GM23338 (cell line): Measurements from ENCODE around the gene C3orf70. TPM values are rescaled to one million over a fixed set of nuclear protein-coding genes. Genes with fewer than 3 reads are reported as not detected.

ENCODE experiments used
- ATAC-seq: fragments of 200-7000 bp; cut with Tn5 transposase; 3 replicates; pipeline ENCODE4 v1.9.1; 2020
- DNase-seq: peaks from one replicate; pipeline ENCODE4 v3.0.0-alpha.2; 2015; ENCODE audit warnings: low spot score
- H2AFZ ChIP-seq: fragments of 200-600 bp; sonication (generic); 2 replicates; pipeline ENCODE4 v1.8.0; 2016; ENCODE audit warnings: antibody characterized with exemption, mild to moderate bottlenecking, moderate library complexity
- H3F3A ChIP-seq: fragments of 200-600 bp; sonication (generic); replicated peaks from 2 replicates; pipeline ENCODE4 v1.8.0; 2017; ENCODE audit warnings: antibody characterized with exemption, mixed run types, low read depth
- H3K27ac ChIP-seq: fragments of 200-600 bp; sonication (generic); 2 replicates; pipeline ENCODE4 v1.6.1; 2016; ENCODE audit warnings: low read depth
- H3K27me3 ChIP-seq: fragments of 200-600 bp; sonication (generic); 2 replicates; pipeline ENCODE4 v1.8.0; 2016; ENCODE audit warnings: mild to moderate bottlenecking, mixed run types, moderate library complexity; ENCODE audit not compliant: insufficient read depth
- H3K36me3 ChIP-seq: fragments of 200-600 bp; sonication (generic); 2 replicates; pipeline ENCODE4 v1.8.0; 2016; ENCODE audit warnings: mild to moderate bottlenecking; ENCODE audit not compliant: insufficient read depth
- H3K4me1 ChIP-seq: fragments of 200-600 bp; sonication (generic); 2 replicates; pipeline ENCODE4 v1.8.0; 2016; ENCODE audit warnings: mild to moderate bottlenecking, moderate library complexity; ENCODE audit not compliant: insufficient read depth
- H3K4me2 ChIP-seq: fragments of 200-600 bp; sonication (generic); 2 replicates; pipeline ENCODE4 v1.7.1; 2017; ENCODE audit warnings: mixed run types
- H3K4me3 ChIP-seq: fragments of 200-600 bp; sonication (generic); 2 replicates; pipeline ENCODE4 v1.6.1; 2016; ENCODE audit warnings: mixed run types
- H3K79me2 ChIP-seq: fragments of 200-600 bp; sonication (generic); replicated peaks from 2 replicates; pipeline ENCODE4 v1.8.0; 2017; ENCODE audit warnings: mild to moderate bottlenecking; ENCODE audit not compliant: insufficient read depth
- H3K9me2 ChIP-seq: fragments of 200-600 bp; sonication (generic); 2 replicates; pipeline ENCODE4 v1.8.0; 2017; ENCODE audit not compliant: insufficient read depth
- H4K20me1 ChIP-seq: fragments of 200-600 bp; sonication (generic); replicated peaks from 2 replicates; pipeline ENCODE4 v1.8.0; 2017; ENCODE audit warnings: mild to moderate bottlenecking; ENCODE audit not compliant: insufficient read depth
- H3K27ac Mint-ChIP-seq: 2 replicates; pipeline ENCODE4 v1.8.0; 2020; ENCODE audit warnings: inconsistent platforms, mild to moderate bottlenecking, moderate library complexity, mixed read lengths
- H3K27me3 Mint-ChIP-seq: 3 replicates; pipeline ENCODE4 v1.8.0; 2022; ENCODE audit warnings: low read depth, mild to moderate bottlenecking, moderate library complexity, mixed read lengths, inconsistent platforms; ENCODE audit not compliant: insufficient read depth, poor library complexity
- H3K36me3 Mint-ChIP-seq: 3 replicates; pipeline ENCODE4 v1.8.0; 2021; ENCODE audit warnings: low read depth, mild to moderate bottlenecking, inconsistent platforms, moderate library complexity, mixed read lengths
- H3K4me1 Mint-ChIP-seq: 3 replicates; pipeline ENCODE4 v1.8.0; 2020; ENCODE audit warnings: mild to moderate bottlenecking, inconsistent platforms, mixed read lengths
- H3K4me3 Mint-ChIP-seq: 3 replicates; pipeline ENCODE4 v1.8.0; 2021; ENCODE audit warnings: moderate library complexity, mild to moderate bottlenecking, inconsistent platforms, mixed read lengths
- H3K9me3 Mint-ChIP-seq: 3 replicates; pipeline ENCODE4 v1.8.0; 2020; ENCODE audit warnings: moderate library complexity, mild to moderate bottlenecking, inconsistent platforms, mixed read lengths
- CREB1 ChIP-seq: fragments of 250-450 bp; sonication (Bioruptor Pico); IDR thresholded peaks from 2 replicates; pipeline ENCODE4 v1.5.0; 2020; ENCODE audit warnings: low read depth, mild to moderate bottlenecking, moderate library complexity
- ETS1 ChIP-seq: IDR thresholded peaks from 2 replicates; pipeline ENCODE4 v1.6.1; 2016; ENCODE audit warnings: antibody characterized with exemption
- EZH2 ChIP-seq: fragments of 200-600 bp; sonication (generic); IDR thresholded peaks from one replicate; pipeline ENCODE4 v1.8.0; 2017; ENCODE audit warnings: antibody characterized with exemption, mild to moderate bottlenecking, low read depth; ENCODE audit not compliant: unreplicated experiment
- EZH2phosphoT487 ChIP-seq: fragments of 200-600 bp; sonication (generic); IDR thresholded peaks from one replicate; pipeline ENCODE4 v1.8.1; 2018; ENCODE audit warnings: antibody characterized with exemption; ENCODE audit not compliant: unreplicated experiment
- JUNB ChIP-seq: IDR thresholded peaks from one replicate; pipeline ENCODE4 v1.6.1; 2016; ENCODE audit warnings: antibody characterized with exemption; ENCODE audit not compliant: unreplicated experiment
- NANOG ChIP-seq: IDR thresholded peaks from 2 replicates; pipeline ENCODE4 v1.6.1; 2016; ENCODE audit warnings: antibody characterized with exemption, borderline replicate concordance
- POLR2AphosphoS5 ChIP-seq: IDR thresholded peaks from 2 replicates; pipeline ENCODE4 v1.6.1; 2016; ENCODE audit warnings: antibody characterized with exemption, low read depth
- STAT1 ChIP-seq: IDR thresholded peaks from one replicate; pipeline ENCODE4 v1.6.1; 2016; ENCODE audit warnings: antibody characterized with exemption; ENCODE audit not compliant: unreplicated experiment
- ZNF114 ChIP-seq: fragments of 250-450 bp; sonication (Bioruptor Pico); IDR thresholded peaks from 2 replicates; pipeline ENCODE4 v1.5.0; 2020; ENCODE audit warnings: mild to moderate bottlenecking, moderate library complexity
- ZNF331 ChIP-seq: fragments of 250-450 bp; sonication (Bioruptor Pico); IDR thresholded peaks from 2 replicates; pipeline ENCODE4 v1.5.0; 2020; ENCODE audit warnings: low read depth, mild to moderate bottlenecking, moderate library complexity
- ZNF462 ChIP-seq: fragments of 250-450 bp; sonication (Bioruptor Pico); IDR thresholded peaks from 2 replicates; pipeline ENCODE4 v1.5.0; 2020; ENCODE audit warnings: mild to moderate bottlenecking, moderate library complexity
- polyA plus RNA-seq: library from polyadenylated mRNA; unstranded; fragments of >200 nt; fragmentation: Nextera tagmentation; extraction: Ambion mirVana; gene quantifications from 2 replicates; pipeline ENCODE4 v1.2.1, GENCODE V29; 2016
- total RNA-seq: library from RNA; depleted of rRNA; stranded (reverse); fragments of >200 nt; shearing (Covaris generic); gene quantifications from 2 replicates; pipeline ENCODE4 v1.2.3, GENCODE V29; 2014
- TF ChIP-seq, protein P1 (sequence below): IDR thresholded peaks from one replicate; pipeline ENCODE4 v1.6.1; 2018; ENCODE audit warnings: antibody characterized with exemption; ENCODE audit not compliant: unreplicated experiment
- TF ChIP-seq, protein P2 (sequence below), 2 experiments: fragments of 200-600 bp in 1 of 2; sonication (generic) in 1 of 2; conservative IDR thresholded peaks; 2 replicates each; pipeline versions ENCODE4 v1.5.1 to v1.6.1; 2016 to 2017; ENCODE audit warnings: antibody characterized with exemption in 2 of 2, low read depth in 2 of 2, mild to moderate bottlenecking in 2 of 2, moderate library complexity in 1 of 2

The C3orf70 gene
- total and polyA plus RNA-seq, 2 experiments from 2014 or later = 0.45 to 1.5 TPM

- no peaks in the 10 kb centered on the region; the same call in 2 of the 3 replicates for H3K9me3 Mint-ChIP-seq
- peaks cover 3% of the 10 kb centered on the region for H3K27me3 Mint-ChIP-seq
- H3K4me3 ChIP-seq = no peak overlapping the region
- H2AFZ ChIP-seq = no peak overlapping the region
- peaks cover 3% of the 10 kb centered on the region; the same call in 2 of the 3 replicates for H3K4me1 Mint-ChIP-seq
- DNase-seq = no peak
- no peaks in the 10 kb centered on the region for H4K20me1 ChIP-seq
- peaks cover 7% of the 10 kb centered on the region; the same call in 2 of the 3 replicates for H3K36me3 Mint-ChIP-seq
- TF ChIP-seq ZNF462 (no peak), ZNF114 (no peak), EZH2 (no peak), EZH2phosphoT487 (no peak), ZNF331 (CRISPR knock-in tag) (no peak), POLR2AphosphoS5 (no peak), CREB1 (CRISPR knock-in tag) (no peak), ETS1 (no peak), JUNB (no peak), STAT1 (no peak), NANOG (no peak)
- TF ChIP-seq, protein P1, sequence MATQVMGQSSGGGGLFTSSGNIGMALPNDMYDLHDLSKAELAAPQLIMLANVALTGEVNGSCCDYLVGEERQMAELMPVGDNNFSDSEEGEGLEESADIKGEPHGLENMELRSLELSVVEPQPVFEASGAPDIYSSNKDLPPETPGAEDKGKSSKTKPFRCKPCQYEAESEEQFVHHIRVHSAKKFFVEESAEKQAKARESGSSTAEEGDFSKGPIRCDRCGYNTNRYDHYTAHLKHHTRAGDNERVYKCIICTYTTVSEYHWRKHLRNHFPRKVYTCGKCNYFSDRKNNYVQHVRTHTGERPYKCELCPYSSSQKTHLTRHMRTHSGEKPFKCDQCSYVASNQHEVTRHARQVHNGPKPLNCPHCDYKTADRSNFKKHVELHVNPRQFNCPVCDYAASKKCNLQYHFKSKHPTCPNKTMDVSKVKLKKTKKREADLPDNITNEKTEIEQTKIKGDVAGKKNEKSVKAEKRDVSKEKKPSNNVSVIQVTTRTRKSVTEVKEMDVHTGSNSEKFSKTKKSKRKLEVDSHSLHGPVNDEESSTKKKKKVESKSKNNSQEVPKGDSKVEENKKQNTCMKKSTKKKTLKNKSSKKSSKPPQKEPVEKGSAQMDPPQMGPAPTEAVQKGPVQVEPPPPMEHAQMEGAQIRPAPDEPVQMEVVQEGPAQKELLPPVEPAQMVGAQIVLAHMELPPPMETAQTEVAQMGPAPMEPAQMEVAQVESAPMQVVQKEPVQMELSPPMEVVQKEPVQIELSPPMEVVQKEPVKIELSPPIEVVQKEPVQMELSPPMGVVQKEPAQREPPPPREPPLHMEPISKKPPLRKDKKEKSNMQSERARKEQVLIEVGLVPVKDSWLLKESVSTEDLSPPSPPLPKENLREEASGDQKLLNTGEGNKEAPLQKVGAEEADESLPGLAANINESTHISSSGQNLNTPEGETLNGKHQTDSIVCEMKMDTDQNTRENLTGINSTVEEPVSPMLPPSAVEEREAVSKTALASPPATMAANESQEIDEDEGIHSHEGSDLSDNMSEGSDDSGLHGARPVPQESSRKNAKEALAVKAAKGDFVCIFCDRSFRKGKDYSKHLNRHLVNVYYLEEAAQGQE = no peak
- TF ChIP-seq, protein P2, sequence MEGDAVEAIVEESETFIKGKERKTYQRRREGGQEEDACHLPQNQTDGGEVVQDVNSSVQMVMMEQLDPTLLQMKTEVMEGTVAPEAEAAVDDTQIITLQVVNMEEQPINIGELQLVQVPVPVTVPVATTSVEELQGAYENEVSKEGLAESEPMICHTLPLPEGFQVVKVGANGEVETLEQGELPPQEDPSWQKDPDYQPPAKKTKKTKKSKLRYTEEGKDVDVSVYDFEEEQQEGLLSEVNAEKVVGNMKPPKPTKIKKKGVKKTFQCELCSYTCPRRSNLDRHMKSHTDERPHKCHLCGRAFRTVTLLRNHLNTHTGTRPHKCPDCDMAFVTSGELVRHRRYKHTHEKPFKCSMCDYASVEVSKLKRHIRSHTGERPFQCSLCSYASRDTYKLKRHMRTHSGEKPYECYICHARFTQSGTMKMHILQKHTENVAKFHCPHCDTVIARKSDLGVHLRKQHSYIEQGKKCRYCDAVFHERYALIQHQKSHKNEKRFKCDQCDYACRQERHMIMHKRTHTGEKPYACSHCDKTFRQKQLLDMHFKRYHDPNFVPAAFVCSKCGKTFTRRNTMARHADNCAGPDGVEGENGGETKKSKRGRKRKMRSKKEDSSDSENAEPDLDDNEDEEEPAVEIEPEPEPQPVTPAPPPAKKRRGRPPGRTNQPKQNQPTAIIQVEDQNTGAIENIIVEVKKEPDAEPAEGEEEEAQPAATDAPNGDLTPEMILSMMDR (conservative IDR thresholded peaks at IDR 0.05; ENCODE audit: low read depth in 2 of 2) = no peak
- no peaks in the 10 kb centered on the region for H3K79me2 ChIP-seq
- no peaks in the 10 kb centered on the region for H3K36me3 ChIP-seq
- H3K4me1 ChIP-seq = peaks cover 7% of the 10 kb centered on the region; the same call in 1 of the 2 replicates
- no peak overlapping the region for H3K4me2 ChIP-seq
- no peaks in the 10 kb centered on the region for H3K27me3 ChIP-seq
- ATAC-seq = no peak
- H3K9me2 ChIP-seq = no peaks in the 10 kb centered on the region
- no peak overlapping the region for H3K27ac ChIP-seq
- H3K4me3 Mint-ChIP-seq = no peak overlapping the region
- 0 out of 2 replicates have a peak overlapping the region, but pooled peaks have one; percentile 31 for H3K27ac Mint-ChIP-seq
- no peaks in the 10 kb centered on the region for H3F3A ChIP-seq
Observed at GRCh38 chr3:185041540-185041939, 111.3 kb downstream of the C3orf70 start.
